ENCODE data around the gene ALDH16A1. TPM values are rescaled to one million over a fixed set of nuclear protein-coding genes. Genes with fewer than 3 reads are reported as not detected.
A peak's percentile ranks its signal among the peaks of the same experiment; 100 is the strongest.

ALDH16A1 gene
- total RNA-seq, 2 donors from 2014 or later: 9.5 to 18.5 TPM

DNA sequence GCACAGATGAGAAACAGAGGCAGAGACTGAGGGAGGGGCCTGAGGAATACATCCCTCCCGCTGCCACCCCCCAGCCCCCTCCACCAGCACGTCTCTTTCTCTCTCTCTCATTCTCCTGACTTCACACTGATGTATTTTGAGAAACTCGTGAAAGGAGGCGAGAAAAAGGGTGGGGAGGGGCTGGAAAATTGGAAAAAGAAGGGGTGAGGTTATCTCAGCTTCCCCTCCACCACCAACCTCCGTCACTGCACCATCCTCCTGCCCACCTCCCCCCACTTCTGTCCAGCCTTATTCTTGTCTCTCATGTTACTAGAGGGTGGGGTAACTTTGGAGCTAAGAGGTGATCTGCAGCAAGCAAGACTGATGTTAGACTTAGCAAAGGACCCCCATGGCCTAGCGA, 13.2 kb upstream of the ALDH16A1 start:
- Histone ChIP-seq H3K27me3 (peaks cover 0 to 5% of the 10 kb centered on the region in 2 donors), H3K4me3 (no peak overlapping the region), H3K36me3 (no peaks in the 10 kb centered on the region), H3K27ac (no peak overlapping the region), H3K9me3 (no peaks in the 10 kb centered on the region), H3K4me1 (peaks cover 0 to 16% of the 10 kb centered on the region in 2 donors)
- no peak for DNase-seq (ENCODE audit: low spot score)
- TF ChIP-seq, protein P1, sequence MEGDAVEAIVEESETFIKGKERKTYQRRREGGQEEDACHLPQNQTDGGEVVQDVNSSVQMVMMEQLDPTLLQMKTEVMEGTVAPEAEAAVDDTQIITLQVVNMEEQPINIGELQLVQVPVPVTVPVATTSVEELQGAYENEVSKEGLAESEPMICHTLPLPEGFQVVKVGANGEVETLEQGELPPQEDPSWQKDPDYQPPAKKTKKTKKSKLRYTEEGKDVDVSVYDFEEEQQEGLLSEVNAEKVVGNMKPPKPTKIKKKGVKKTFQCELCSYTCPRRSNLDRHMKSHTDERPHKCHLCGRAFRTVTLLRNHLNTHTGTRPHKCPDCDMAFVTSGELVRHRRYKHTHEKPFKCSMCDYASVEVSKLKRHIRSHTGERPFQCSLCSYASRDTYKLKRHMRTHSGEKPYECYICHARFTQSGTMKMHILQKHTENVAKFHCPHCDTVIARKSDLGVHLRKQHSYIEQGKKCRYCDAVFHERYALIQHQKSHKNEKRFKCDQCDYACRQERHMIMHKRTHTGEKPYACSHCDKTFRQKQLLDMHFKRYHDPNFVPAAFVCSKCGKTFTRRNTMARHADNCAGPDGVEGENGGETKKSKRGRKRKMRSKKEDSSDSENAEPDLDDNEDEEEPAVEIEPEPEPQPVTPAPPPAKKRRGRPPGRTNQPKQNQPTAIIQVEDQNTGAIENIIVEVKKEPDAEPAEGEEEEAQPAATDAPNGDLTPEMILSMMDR (IDR thresholded peaks at IDR 0.05): no peak

- no peaks in the 10 kb centered on the region for H3K9me3 ChIP-seq
- TF ChIP-seq, protein P1 (IDR thresholded peaks at IDR 0.05): no peak
- no peaks in the 10 kb centered on the region for H3K36me3 ChIP-seq
- H3K4me1 ChIP-seq: peaks cover 0 to 16% of the 10 kb centered on the region in 2 donors
- DNase-seq (ENCODE audit: low spot score): no peak
- H3K27me3 ChIP-seq: peaks cover 0 to 5% of the 10 kb centered on the region in 2 donors
- H3K27ac ChIP-seq: no peak overlapping the region
- peak overlapping the region; percentile 32 to 48 for H3K4me3 ChIP-seq
These were observed 12.4 kb upstream of the ALDH16A1 start for GRCh38 chr19:49440439-49441209.

DNA sequence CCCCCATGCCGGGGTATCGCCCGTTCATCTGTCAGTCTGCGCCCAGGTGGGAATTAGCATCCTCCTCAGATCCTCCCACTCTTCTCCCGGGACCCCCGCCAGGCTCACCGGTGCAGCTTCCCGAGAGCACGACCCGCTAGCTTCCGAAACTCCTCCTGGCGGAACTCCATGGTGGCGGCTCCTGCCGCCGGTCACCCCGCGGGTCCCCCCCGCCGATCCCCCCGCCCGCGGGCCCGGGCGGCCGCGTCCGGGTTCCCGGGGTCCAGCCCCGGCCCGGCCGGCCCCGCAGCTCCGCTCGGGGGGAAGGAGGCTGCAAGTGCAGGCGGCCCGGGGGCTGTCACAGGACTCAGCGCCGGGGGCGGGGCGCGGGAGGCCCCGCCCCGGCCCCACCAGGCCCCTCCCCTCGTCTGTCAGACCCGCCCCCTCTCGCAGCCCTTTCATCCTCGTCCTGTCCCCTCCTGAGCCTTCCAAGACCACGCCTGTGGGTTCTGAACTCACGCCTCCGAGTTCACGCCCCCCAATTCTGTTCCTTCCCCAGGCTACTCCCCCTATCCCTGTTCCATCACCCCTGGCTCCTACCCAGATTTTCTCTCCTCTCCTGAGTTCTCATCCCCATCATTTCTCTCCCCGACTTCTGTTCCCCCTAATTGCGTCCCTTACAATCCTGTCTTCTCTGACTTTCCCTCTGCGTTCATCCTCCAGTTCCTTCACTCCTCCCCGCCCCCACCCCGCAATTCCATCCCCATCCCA, 11.6 kb upstream of the ALDH16A1 start, which contains the start of gene SLC17A7:
SLC17A7 (minus strand) TSS at position 318 of the 750 bp plus-strand sequence; CDS start at position 170, 148 bp downstream.
- peaks cover 0 to 16% of the 10 kb centered on the region in 2 donors for H3K4me1 ChIP-seq
- H3K27ac ChIP-seq: peak within 1 kb of the TSS; percentile 89 to 90
- H3K4me3 ChIP-seq: peak within 1 kb of the TSS; percentile 56 to 73
- no peaks in the 10 kb centered on the region for H3K9me3 ChIP-seq
- peaks cover 0 to 1% of the 10 kb centered on the region in 2 donors for H3K27me3 ChIP-seq
- no peaks in the 10 kb centered on the region for H3K36me3 ChIP-seq
- TF ChIP-seq, protein P1 (IDR thresholded peaks at IDR 0.05): no peak
- peak; percentile 71 for DNase-seq (ENCODE audit: low spot score)

- Histone ChIP-seq H3K27ac (peak overlapping the region; percentile 89 to 90), H3K27me3 (no peaks in the 10 kb centered on the region), H3K9me3 (no peaks in the 10 kb centered on the region), H3K36me3 (no peaks in the 10 kb centered on the region), H3K4me3 (peak overlapping the region; percentile 9 to 73), H3K4me1 (peaks cover 0 to 16% of the 10 kb centered on the region in 2 donors)
- TF ChIP-seq, protein P1 (IDR thresholded peaks at IDR 0.05): no peak
- DNase-seq (ENCODE audit: low spot score): no peak
These were observed 11.1 kb upstream of the ALDH16A1 start for GRCh38 chr19:49441960-49442350.

DNA sequence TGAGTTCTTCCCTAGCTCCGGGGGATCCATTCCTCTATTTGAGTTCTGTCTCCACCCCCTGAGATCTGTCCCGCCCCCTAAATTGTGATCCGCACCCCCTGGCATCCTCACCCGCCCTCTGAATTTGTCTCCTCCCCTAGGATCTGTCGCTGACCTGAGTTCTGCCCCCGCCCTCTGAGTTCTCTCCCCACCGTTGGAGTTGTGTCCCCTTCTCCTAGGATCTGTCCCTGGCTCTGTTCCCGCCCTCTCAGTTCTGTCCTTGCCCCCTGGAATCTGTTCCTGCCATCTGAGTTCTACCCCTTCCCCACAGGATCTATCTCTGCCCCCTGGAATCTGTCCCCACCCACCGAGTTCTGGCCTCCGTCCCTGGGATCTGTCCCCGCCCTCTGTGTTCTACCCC, 10.7 kb upstream of the ALDH16A1 start:
- DNase-seq (ENCODE audit: low spot score): peak; percentile 73
- H3K27ac ChIP-seq: peak overlapping the region; percentile 89 to 90

More for the DNA sequence above, 10.7 kb upstream of the ALDH16A1 start:
- Histone ChIP-seq H3K27me3 (no peaks in the 10 kb centered on the region), H3K4me3 (peak overlapping the region; percentile 56 to 73), H3K36me3 (no peaks in the 10 kb centered on the region), H3K9me3 (no peaks in the 10 kb centered on the region), H3K4me1 (peaks cover 0 to 16% of the 10 kb centered on the region in 2 donors)
- TF ChIP-seq, protein P1 (IDR thresholded peaks at IDR 0.05): no peak

All from right atrium auricular region (tissue), 2 donors.